Skeletal muscle tissue (tissue), 4 donors: ENCODE results near the gene CDKL1. TPM values are rescaled to one million over a fixed set of nuclear protein-coding genes. Genes with fewer than 3 reads are reported as not detected.

Source experiments
- H3K27ac ChIP-seq: one replicate; pipeline ENCODE4 v1.7.0; 2013; ENCODE audit warnings: mild to moderate bottlenecking, low read depth, low read length, inconsistent platforms
- H3K27me3 ChIP-seq, 3 donors: one replicate each; pipeline ENCODE4 v1.7.0; 2013; ENCODE audit warnings: low read length in 3 of 3; ENCODE audit not compliant: control insufficient read depth in 3 of 3, insufficient read depth in 3 of 3
- H3K36me3 ChIP-seq, 3 donors: one replicate each; pipeline ENCODE4 v1.7.0; 2013; ENCODE audit warnings: low read length in 3 of 3; ENCODE audit not compliant: control insufficient read depth in 3 of 3, insufficient read depth in 3 of 3
- H3K4me1 ChIP-seq, 3 donors: one replicate each; pipeline ENCODE4 v1.7.0; 2013; ENCODE audit warnings: low read length in 3 of 3, mild to moderate bottlenecking in 3 of 3; ENCODE audit not compliant: control insufficient read depth in 3 of 3, insufficient read depth in 3 of 3
- H3K4me3 ChIP-seq, 3 donors: one replicate each; pipeline ENCODE4 v1.7.0; 2013; ENCODE audit warnings: low read length in 3 of 3
- H3K9ac ChIP-seq, 3 donors: one replicate each; pipeline ENCODE4 v1.7.0; 2013; ENCODE audit warnings: low read length in 3 of 3, mild to moderate bottlenecking in 3 of 3, moderate library complexity in 2 of 3, low read depth in 1 of 3
- H3K9me3 ChIP-seq, 3 donors: one replicate each; pipeline ENCODE4 v1.7.0; 2013; ENCODE audit warnings: low read length in 3 of 3; ENCODE audit not compliant: control insufficient read depth in 3 of 3
- total RNA-seq: library from RNA; depleted of rRNA; stranded (reverse); fragments of >200 nt; gene quantifications from one replicate; pipeline ENCODE4 v1.2.3, GENCODE V29; 2014
- donor health status: Osteomylitis.

The CDKL1 gene
- total RNA-seq, 1 donor from 2014 or later = 8.4 TPM

- H3K4me3 ChIP-seq = no peak overlapping the region
- no peaks in the 10 kb centered on the region for H3K9me3 ChIP-seq
- no peak overlapping the region for H3K27ac ChIP-seq
- no peaks in the 10 kb centered on the region for H3K36me3 ChIP-seq
- H3K9ac ChIP-seq = no peak overlapping the region
- H3K4me1 ChIP-seq = peaks cover 0 to 5% (median 0%) of the 10 kb centered on the region in 3 donors
- no peaks in the 10 kb centered on the region for H3K27me3 ChIP-seq
These were observed 45.7 kb downstream of the CDKL1 start for GRCh38 chr14:50350975-50351374.

- Histone ChIP-seq H3K4me1 (peaks cover 0 to 5% (median 3%) of the 10 kb centered on the region in 3 donors), H3K4me3 (no peak overlapping the region), H3K9me3 (no peaks in the 10 kb centered on the region), H3K36me3 (no peaks in the 10 kb centered on the region), H3K27me3 (no peaks in the 10 kb centered on the region), H3K27ac (no peak overlapping the region), H3K9ac (no peak overlapping the region)
These were observed 47.7 kb downstream of the CDKL1 start for GRCh38 chr14:50348933-50349332.

GRCh38 chr14:50347521-50347920, 49.2 kb downstream of the CDKL1 start:
- H3K27me3 ChIP-seq = no peaks in the 10 kb centered on the region
- H3K4me1 ChIP-seq = peaks cover 4 to 12% (median 7%) of the 10 kb centered on the region in 3 donors
- no peaks in the 10 kb centered on the region for H3K9me3 ChIP-seq
- no peak overlapping the region for H3K27ac ChIP-seq
- H3K9ac ChIP-seq = no peak overlapping the region
- no peaks in the 10 kb centered on the region for H3K36me3 ChIP-seq
- H3K4me3 ChIP-seq = no peak overlapping the region

GRCh38 chr14:50345846-50346422, 50.7 kb downstream of the CDKL1 start:
- no peaks in the 10 kb centered on the region for H3K9me3 ChIP-seq
- H3K36me3 ChIP-seq = no peaks in the 10 kb centered on the region
- no peak overlapping the region for H3K27ac ChIP-seq
- no peaks in the 10 kb centered on the region for H3K27me3 ChIP-seq
- H3K4me3 ChIP-seq = no peak overlapping the region
- no peak overlapping the region for H3K9ac ChIP-seq
- H3K4me1 ChIP-seq = peaks cover 5 to 13% (median 8%) of the 10 kb centered on the region in 3 donors

GRCh38 chr14:50344876-50345563, 51.7 kb downstream of the CDKL1 start:
- Histone ChIP-seq H3K27me3 (no peaks in the 10 kb centered on the region), H3K4me1 (peaks cover 5 to 13% (median 8%) of the 10 kb centered on the region in 3 donors), H3K9me3 (no peaks in the 10 kb centered on the region), H3K4me3 (no peak overlapping the region), H3K27ac (no peak overlapping the region), H3K36me3 (no peaks in the 10 kb centered on the region), H3K9ac (no peak overlapping the region)

- Histone ChIP-seq H3K36me3 (no peaks in the 10 kb centered on the region), H3K9me3 (no peaks in the 10 kb centered on the region), H3K4me3 (no peak overlapping the region), H3K27ac (no peak overlapping the region), H3K9ac (no peak overlapping the region), H3K27me3 (no peaks in the 10 kb centered on the region), H3K4me1 (peaks cover 5 to 13% (median 8%) of the 10 kb centered on the region in 3 donors)
These were observed 52.4 kb downstream of the CDKL1 start for GRCh38 chr14:50344116-50344775.

GRCh38 chr14:50343434-50343833, 53.2 kb downstream of the CDKL1 start:
- H3K4me3 ChIP-seq = no peak overlapping the region
- H3K36me3 ChIP-seq = no peaks in the 10 kb centered on the region
- no peak overlapping the region for H3K27ac ChIP-seq
- no peaks in the 10 kb centered on the region for H3K27me3 ChIP-seq
- H3K9me3 ChIP-seq = no peaks in the 10 kb centered on the region
- H3K4me1 ChIP-seq = peaks cover 5 to 13% (median 8%) of the 10 kb centered on the region in 3 donors
- no peak overlapping the region for H3K9ac ChIP-seq

- Histone ChIP-seq H3K4me3 (peak overlapping the region in 2 of 3 donors; percentile 10 to 64), H3K36me3 (no peaks in the 10 kb centered on the region), H3K9ac (peak overlapping the region; percentile 25 to 57 (median 46))
These were observed 54.2 kb downstream of the CDKL1 start for GRCh38 chr14:50342221-50343078.

GRCh38 chr14:50340963-50341362, 55.7 kb downstream of the CDKL1 start:
- Histone ChIP-seq H3K9me3 (no peaks in the 10 kb centered on the region), H3K27ac (no peak overlapping the region), H3K4me3 (no peak overlapping the region), H3K9ac (no peak overlapping the region), H3K36me3 (no peaks in the 10 kb centered on the region), H3K27me3 (no peaks in the 10 kb centered on the region), H3K4me1 (peaks cover 6 to 19% (median 10%) of the 10 kb centered on the region in 3 donors)

More at GRCh38 chr14:50342221-50343078, 54.2 kb downstream of the CDKL1 start:
- Histone ChIP-seq H3K27me3 (no peaks in the 10 kb centered on the region), H3K9me3 (no peaks in the 10 kb centered on the region), H3K4me1 (peaks cover 5 to 13% (median 5%) of the 10 kb centered on the region in 3 donors), H3K27ac (peak overlapping the region; percentile 29)
